ENCODE data around the gene CTNNA3. TPM values are rescaled to one million over a fixed set of nuclear protein-coding genes. Genes with fewer than 3 reads are reported as not detected.

Gene CTNNA3
- total RNA-seq, 1 donor from 2014 or later: not detected

GRCh38 chr10:65949526-65949925 lies 1746.5 kb downstream of the CTNNA3 start:
- intact Hi-C loops (cut with micrococcal nuclease): no loop called here
- H3K36me3 Mint-ChIP-seq (ENCODE audit: low read depth): no peaks in the 10 kb centered on the region
- no peak overlapping the region for H3K27ac Mint-ChIP-seq
- ChIA-PET POLR2A (no interaction called here), CTCF (no interaction called here)
- TF ChIP-seq, protein P1, sequence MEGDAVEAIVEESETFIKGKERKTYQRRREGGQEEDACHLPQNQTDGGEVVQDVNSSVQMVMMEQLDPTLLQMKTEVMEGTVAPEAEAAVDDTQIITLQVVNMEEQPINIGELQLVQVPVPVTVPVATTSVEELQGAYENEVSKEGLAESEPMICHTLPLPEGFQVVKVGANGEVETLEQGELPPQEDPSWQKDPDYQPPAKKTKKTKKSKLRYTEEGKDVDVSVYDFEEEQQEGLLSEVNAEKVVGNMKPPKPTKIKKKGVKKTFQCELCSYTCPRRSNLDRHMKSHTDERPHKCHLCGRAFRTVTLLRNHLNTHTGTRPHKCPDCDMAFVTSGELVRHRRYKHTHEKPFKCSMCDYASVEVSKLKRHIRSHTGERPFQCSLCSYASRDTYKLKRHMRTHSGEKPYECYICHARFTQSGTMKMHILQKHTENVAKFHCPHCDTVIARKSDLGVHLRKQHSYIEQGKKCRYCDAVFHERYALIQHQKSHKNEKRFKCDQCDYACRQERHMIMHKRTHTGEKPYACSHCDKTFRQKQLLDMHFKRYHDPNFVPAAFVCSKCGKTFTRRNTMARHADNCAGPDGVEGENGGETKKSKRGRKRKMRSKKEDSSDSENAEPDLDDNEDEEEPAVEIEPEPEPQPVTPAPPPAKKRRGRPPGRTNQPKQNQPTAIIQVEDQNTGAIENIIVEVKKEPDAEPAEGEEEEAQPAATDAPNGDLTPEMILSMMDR (IDR thresholded peaks at IDR 0.05): no peak
- H3K27me3 Mint-ChIP-seq: no peaks in the 10 kb centered on the region
- no peaks in the 10 kb centered on the region for H3K4me1 Mint-ChIP-seq
- no peak for ATAC-seq (ENCODE audit: low read depth)
- H3K4me3 Mint-ChIP-seq: no peak overlapping the region
- peaks cover 2% of the 10 kb centered on the region for H3K9me3 Mint-ChIP-seq
- no peak for DNase-seq

DNA sequence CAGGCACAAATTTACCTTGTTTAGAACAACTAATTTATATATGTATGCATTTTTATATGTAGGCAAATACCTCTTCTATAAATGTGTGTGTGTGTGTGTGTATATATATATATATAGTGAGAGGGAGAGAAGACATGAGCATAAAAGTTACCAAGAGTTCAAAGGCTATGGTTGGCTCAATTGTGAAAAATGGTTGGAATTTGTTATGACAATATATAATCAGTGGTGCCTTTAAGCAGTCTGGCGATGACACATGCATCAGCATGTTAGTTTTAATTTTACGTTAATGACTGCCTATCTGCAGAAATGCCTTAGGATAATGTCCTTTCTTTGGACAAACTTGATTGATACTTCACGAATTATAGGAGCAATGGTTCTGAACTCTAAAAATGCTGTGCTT lies 1750.9 kb downstream of the CTNNA3 start:
- ChIA-PET POLR2A (no interaction called here), CTCF (no interaction called here)
- H3K4me3 Mint-ChIP-seq: no peak overlapping the region
- DNase-seq (no peak), ATAC-seq (ENCODE audit: low read depth) (no peak)
- TF ChIP-seq, protein P1 (IDR thresholded peaks at IDR 0.05): no peak
- intact Hi-C loops (cut with micrococcal nuclease): no loop called here
- no peaks in the 10 kb centered on the region for H3K4me1 Mint-ChIP-seq
- no peak overlapping the region for H3K27ac Mint-ChIP-seq
- H3K9me3 Mint-ChIP-seq: peaks cover 2% of the 10 kb centered on the region
- H3K27me3 Mint-ChIP-seq: no peaks in the 10 kb centered on the region
- H3K36me3 Mint-ChIP-seq (ENCODE audit: low read depth): no peaks in the 10 kb centered on the region

DNA sequence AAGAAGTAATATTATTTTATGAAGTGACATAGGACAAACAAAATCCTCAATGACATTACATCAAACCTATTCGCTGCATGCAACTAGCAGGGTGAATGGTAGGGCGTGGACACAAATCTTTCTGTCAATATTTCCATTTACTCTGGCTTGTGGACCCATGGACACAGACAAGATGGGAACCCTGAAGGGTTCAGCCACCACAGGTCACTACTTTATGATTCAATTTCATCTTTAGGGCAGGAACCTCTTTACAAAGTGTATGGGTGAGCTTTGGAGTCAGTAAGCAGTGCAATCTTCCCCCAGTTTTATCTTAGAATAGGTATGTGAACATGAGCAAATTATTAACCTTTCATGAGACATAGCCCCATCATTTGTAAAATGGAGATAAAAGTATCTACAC lies 1752.5 kb downstream of the CTNNA3 start:
- intact Hi-C loops (cut with micrococcal nuclease): no loop called here
- CTCF ChIA-PET: no interaction called here
- Mint-ChIP-seq H3K27ac (no peak overlapping the region), H3K4me1 (no peaks in the 10 kb centered on the region), H3K36me3 (ENCODE audit: low read depth) (no peaks in the 10 kb centered on the region), H3K4me3 (no peak overlapping the region), H3K27me3 (no peaks in the 10 kb centered on the region), H3K9me3 (peaks cover 3% of the 10 kb centered on the region)
- POLR2A ChIA-PET: no interaction called here
- TF ChIP-seq, protein P1 (IDR thresholded peaks at IDR 0.05): no peak
- no peak for DNase-seq
- ATAC-seq (ENCODE audit: low read depth): no peak

DNA sequence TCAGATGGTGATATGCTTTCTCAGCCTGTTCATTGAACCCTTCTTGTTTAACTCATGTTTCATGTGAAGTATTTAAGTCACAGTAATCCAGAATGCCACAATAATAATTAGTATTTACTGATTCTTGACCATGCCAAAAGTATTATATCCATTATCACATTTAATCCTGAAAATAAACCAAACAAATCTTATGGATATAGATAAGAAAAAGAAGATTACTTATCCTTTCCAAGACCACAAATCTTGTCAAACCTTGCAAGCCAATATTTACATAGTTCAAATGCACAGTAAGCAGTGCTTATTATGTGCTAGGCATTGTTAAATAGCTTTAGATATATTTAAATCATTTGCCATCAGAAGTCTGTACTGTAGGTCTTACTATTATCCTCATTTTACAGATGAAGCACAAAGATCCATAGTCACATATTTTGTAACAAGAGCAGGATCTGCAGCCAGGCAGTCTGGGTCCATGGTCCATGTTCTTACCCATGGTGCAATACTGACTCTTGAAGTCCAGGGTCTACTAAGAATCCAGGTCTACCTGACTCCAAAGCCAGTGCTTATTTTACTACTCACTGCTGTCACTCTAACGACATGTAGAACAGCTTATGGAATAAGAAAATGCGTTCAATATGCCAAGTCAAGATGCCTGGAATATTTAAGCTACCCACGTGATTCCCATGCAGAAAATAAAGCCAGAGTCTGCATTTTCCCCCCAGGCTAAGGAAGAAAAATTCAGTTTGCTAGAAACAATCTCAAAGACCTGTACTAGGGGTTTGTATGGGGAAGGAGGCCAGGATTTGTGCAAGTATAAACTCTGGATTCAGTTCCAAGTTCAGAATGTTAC lies 1755.0 kb downstream of the CTNNA3 start:
- ATAC-seq (ENCODE audit: low read depth) (no peak), DNase-seq (no peak)
- TF ChIP-seq, protein P1 (IDR thresholded peaks at IDR 0.05): no peak
- no peaks in the 10 kb centered on the region for H3K27me3 Mint-ChIP-seq
- H3K4me1 Mint-ChIP-seq: no peaks in the 10 kb centered on the region
- POLR2A ChIA-PET: no interaction called here
- no peak overlapping the region for H3K4me3 Mint-ChIP-seq
- intact Hi-C loops (cut with micrococcal nuclease): no loop called here
- peaks cover 4% of the 10 kb centered on the region for H3K9me3 Mint-ChIP-seq
- CTCF ChIA-PET: no interaction called here
- no peaks in the 10 kb centered on the region for H3K36me3 Mint-ChIP-seq (ENCODE audit: low read depth)
- no peak overlapping the region for H3K27ac Mint-ChIP-seq

- H3K9me3 Mint-ChIP-seq: peaks cover 4% of the 10 kb centered on the region
- POLR2A ChIA-PET: no interaction called here
- H3K36me3 Mint-ChIP-seq (ENCODE audit: low read depth): no peaks in the 10 kb centered on the region
Measured at GRCh38 chr10:65940105-65940504, 1755.9 kb downstream of the CTNNA3 start.

More at GRCh38 chr10:65940105-65940504, 1755.9 kb downstream of the CTNNA3 start:
- Mint-ChIP-seq H3K27me3 (no peaks in the 10 kb centered on the region), H3K4me3 (no peak overlapping the region), H3K4me1 (no peaks in the 10 kb centered on the region), H3K27ac (no peak overlapping the region)
- TF ChIP-seq, protein P1 (IDR thresholded peaks at IDR 0.05): no peak
- ATAC-seq (ENCODE audit: low read depth) (no peak), DNase-seq (no peak)
- intact Hi-C loops (cut with micrococcal nuclease): no loop called here
- CTCF ChIA-PET: no interaction called here

Measured in activated B cell treated with CpG ODN at 0.5 μM for 24 hours (primary cell).